GM10248 (cell line): ENCODE results near the gene CACNG4.

Experiments
- CTCF ChIA-PET: fragments of 300-600 bp; sonication (Branson Sonifier 250); formaldehyde crosslinking; extraction: SDS; loops from one replicate; lab custom pipeline; 2021; ENCODE audit warnings: antibody characterized with exemption; lab: Yijun Ruan, JAX
- POLR2A ChIA-PET: fragments of 350-650 bp; sonication (Branson Sonifier 250); formaldehyde crosslinking; extraction: SDS; loops from one replicate; lab custom pipeline; 2020; ENCODE audit warnings: antibody characterized with exemption; lab: Yijun Ruan, JAX
- DNase-seq: peaks from one replicate; pipeline ENCODE4 v3.0.0; 2012; ENCODE audit errors: extremely low spot score
- CTCF ChIP-seq: IDR thresholded peaks from 2 replicates; pipeline ENCODE4 v1.5.1; 2012; ENCODE audit warnings: mild to moderate bottlenecking, low read depth; ENCODE audit errors: extremely low read depth, missing control alignments, control extremely low read depth

Gene CACNG4

GRCh38 chr17:66951605-66951953 lies 12.9 kb upstream of the CACNG4 start:
- ChIA-PET POLR2A (no interaction called here), CTCF (no interaction called here)
- no peak for DNase-seq
- TF ChIP-seq CTCF: no peak

DNA sequence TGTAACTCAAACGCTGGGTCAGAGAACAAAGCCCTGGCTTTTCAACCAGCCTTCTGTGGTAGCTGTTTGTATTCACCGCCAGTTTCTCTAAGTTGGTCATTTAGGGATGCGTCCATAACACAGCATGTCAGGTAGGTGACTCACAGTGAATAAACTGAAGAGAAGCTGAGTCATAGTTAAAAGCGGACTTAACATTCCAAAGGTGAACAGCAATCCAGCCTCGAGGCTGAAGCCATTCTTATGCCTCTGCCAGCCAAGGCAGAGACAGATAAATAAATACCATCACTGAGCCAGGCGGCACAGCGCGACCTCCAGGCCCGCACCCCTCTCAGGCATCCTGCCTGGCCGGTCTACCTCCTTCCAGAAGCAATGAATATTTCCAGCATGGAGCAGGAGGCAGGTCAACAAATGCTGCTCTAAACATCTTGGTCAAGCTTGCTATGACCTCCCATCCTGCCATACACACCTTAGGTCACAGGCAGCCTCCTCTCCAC lies 12.4 kb upstream of the CACNG4 start:
- CTCF ChIA-PET: no interaction called here
- POLR2A ChIA-PET: no interaction called here
- no peak for TF ChIP-seq CTCF
- no peak for DNase-seq

- DNase-seq: no peak
- ChIA-PET POLR2A (no interaction called here), CTCF (no interaction called here)
- TF ChIP-seq CTCF: no peak
Measured at GRCh38 chr17:66952681-66953629, 11.6 kb upstream of the CACNG4 start.

- no peak for DNase-seq
- ChIA-PET POLR2A (no interaction called here), CTCF (interaction anchor here (0.8 kb wide), 1 partner anchor 127 kb away, joined by 3 read pairs; no protein-coding TSS in a partner anchor)
- TF ChIP-seq CTCF: no peak
Measured at GRCh38 chr17:66953630-66954020, 10.9 kb upstream of the CACNG4 start.

DNA sequence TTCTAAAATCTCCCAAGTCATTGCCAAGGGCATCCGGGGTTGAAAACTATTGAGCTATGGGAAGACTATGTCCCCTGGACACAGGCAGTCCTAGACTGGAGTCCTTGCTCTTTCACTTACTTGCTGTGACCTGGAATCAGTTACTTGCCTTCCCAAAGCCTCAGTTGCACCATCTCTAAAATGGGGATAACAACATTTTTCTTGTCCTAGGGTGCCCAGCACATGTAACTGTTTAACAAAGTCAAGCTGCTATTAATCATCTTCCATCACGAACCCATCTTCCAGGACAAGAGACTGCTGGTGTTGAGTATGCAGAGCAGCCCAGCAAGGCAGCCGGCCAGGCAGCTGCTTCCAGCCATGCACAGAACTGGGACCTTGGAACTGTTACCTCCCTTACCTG lies 9.9 kb upstream of the CACNG4 start:
- TF ChIP-seq CTCF: no peak
- DNase-seq: no peak
- POLR2A ChIA-PET: no interaction called here
- CTCF ChIA-PET: interaction anchor here (0.8 kb wide), 1 partner anchor 126 kb away, joined by 3 read pairs; no protein-coding TSS in a partner anchor

- no peak for DNase-seq
- POLR2A ChIA-PET: no interaction called here
- CTCF ChIA-PET: no interaction called here
- TF ChIP-seq CTCF: no peak
Measured at GRCh38 chr17:66955821-66956220, 8.7 kb upstream of the CACNG4 start.
